Panc1 (cell line): Measurements from ENCODE around the gene MS4A10. TPM values are rescaled to one million over a fixed set of nuclear protein-coding genes. Genes with fewer than 3 reads are reported as not detected.

Experiments
- ATAC-seq: fragments of 200-7000 bp; cut with Tn5 transposase; 2 replicates; pipeline ENCODE4 v1.9.1; 2020; ENCODE audit warnings: mild to moderate bottlenecking, moderate library complexity
- BruUV-seq: library from RNA; stranded (reverse); fragments of 400-500 nt; replicated peaks from 2 replicates; lab custom pipeline; 2021; lab: Mats Ljungman, UMichigan
- CTCF ChIA-PET: fragments of 300-600 bp; sonication (Branson Sonifier 250); formaldehyde crosslinking; loops from one replicate; lab custom pipeline; 2022; ENCODE audit warnings: antibody characterized with exemption; lab: Charles Lee
- POLR2A ChIA-PET: fragments of 300-600 bp; sonication (Branson Sonifier 250); formaldehyde crosslinking; loops from one replicate; lab custom pipeline; 2022; ENCODE audit warnings: antibody characterized with exemption; lab: Charles Lee
- DNase-seq: peaks from one replicate; pipeline ENCODE4 v3.0.0-alpha.2; 2010; ENCODE audit warnings: low read depth, low spot score
- H3K27ac ChIP-seq: 2 replicates; pipeline ENCODE4 v1.5.1; 2011; ENCODE audit warnings: mild to moderate bottlenecking, low read length, inconsistent platforms
- H3K27me3 ChIP-seq: fragments of 200-500 bp; sonication (Bioruptor generic); 2 replicates; pipeline ENCODE4 v1.6.0; 2014; ENCODE audit warnings: low read length, inconsistent platforms; ENCODE audit not compliant: control insufficient read depth, insufficient read depth
- H3K36me3 ChIP-seq: fragments of 200-500 bp; sonication (Bioruptor generic); 2 replicates; pipeline ENCODE4 v1.5.1; 2014; ENCODE audit warnings: inconsistent platforms, mild to moderate bottlenecking, low read length, moderate library complexity; ENCODE audit not compliant: control insufficient read depth, insufficient read depth
- H3K4me1 ChIP-seq: 2 replicates; pipeline ENCODE4 v1.5.1; 2011; ENCODE audit warnings: inconsistent platforms, mild to moderate bottlenecking, low read length, moderate library complexity; ENCODE audit not compliant: control insufficient read depth, insufficient read depth
- H3K4me3 ChIP-seq, 2 experiments: 2 replicates each; pipeline ENCODE4 v1.5.1; 2011 to 2012; ENCODE audit warnings: low read depth in 2 of 2, low read length in 2 of 2, mild to moderate bottlenecking in 2 of 2, inconsistent platforms in 1 of 2, moderate library complexity in 1 of 2
- H3K9me3 ChIP-seq: fragments of 200-500 bp; sonication (Bioruptor generic); 2 replicates; pipeline ENCODE4 v1.5.1; 2014; ENCODE audit warnings: low read depth, mild to moderate bottlenecking, inconsistent platforms, low read length, moderate library complexity; ENCODE audit not compliant: control insufficient read depth, insufficient read depth
- CTCF ChIP-seq: fragments of 450-650 bp; IDR thresholded peaks from 2 replicates; pipeline ENCODE4 v1.5.1; 2017; ENCODE audit warnings: mild to moderate bottlenecking
- POLR2AphosphoS5 ChIP-seq: IDR thresholded peaks from 2 replicates; pipeline ENCODE4 v1.6.1; 2012; ENCODE audit warnings: mild to moderate bottlenecking, low read depth, low read length, moderate library complexity
- REST ChIP-seq, 2 experiments: IDR thresholded peaks; 2 replicates each; pipeline ENCODE4 v1.6.1; 2011 to 2012; ENCODE audit warnings: low read depth in 2 of 2, control low read depth in 1 of 2, low read length in 1 of 2, mild to moderate bottlenecking in 1 of 2, moderate library complexity in 1 of 2; ENCODE audit not compliant: insufficient read depth in 1 of 2
- SIN3A ChIP-seq: IDR thresholded peaks from 2 replicates; pipeline ENCODE4 v1.6.1; 2012; ENCODE audit warnings: low read depth, mild to moderate bottlenecking, low read length, moderate library complexity, borderline replicate concordance; ENCODE audit not compliant: insufficient read depth
- TCF7L2 ChIP-seq: IDR thresholded peaks from 2 replicates; pipeline ENCODE4 v1.6.1; 2011; ENCODE audit warnings: mild to moderate bottlenecking, low read depth, low read length, inconsistent platforms
- in situ Hi-C: cut with HindIII; loops from 2 replicates; pipeline ENCODE4 v1.10.0; 2016; ENCODE audit warnings: low sequenced_read_pairs, low pct_unique_long_range_greater_than_20kb
- intact Hi-C: fragments of 100-400 bp; cut with micrococcal nuclease; formaldehyde crosslinking; loops from one replicate; pipeline ENCODE4 v1.10.0; 2022; ENCODE audit not compliant: unreplicated experiment
- total RNA-seq: library from RNA; stranded (reverse); gene quantifications from one replicate; pipeline ENCODE4 v1.2.1, GENCODE V29; 2021; ENCODE audit not compliant: unreplicated experiment

The MS4A10 gene
- total RNA-seq, 1 experiment from 2014 or later = not detected

- Histone ChIP-seq H3K27ac (no peak overlapping the region), H3K4me3 (no peak overlapping the region), H3K4me1 (no peaks in the 10 kb centered on the region), H3K9me3 (no peaks in the 10 kb centered on the region), H3K27me3 (no peaks in the 10 kb centered on the region), H3K36me3 (no peaks in the 10 kb centered on the region)
- POLR2A ChIA-PET = no interaction called here
- no peak for TF ChIP-seq POLR2AphosphoS5
- no peak for TF ChIP-seq TCF7L2
- TF ChIP-seq SIN3A = no peak
- no peak for TF ChIP-seq REST (IDR thresholded peaks at IDR 0.05; ENCODE audit: insufficient read depth in 1 of 2, low read depth in 2 of 2, low read length in 1 of 2)
- no peak for TF ChIP-seq CTCF
- DNase-seq = no peak
- intact Hi-C loops = no loop called here
- in situ Hi-C loops = no loop called here
- ATAC-seq = no peak
- BruUV-seq = no TSS peak
- CTCF ChIA-PET = no interaction called here
Observed at GRCh38 chr11:60783911-60784310, 1.2 kb upstream of the MS4A10 start.

- Histone ChIP-seq H3K27me3 (no peaks in the 10 kb centered on the region), H3K27ac (no peak overlapping the region), H3K4me1 (no peaks in the 10 kb centered on the region), H3K4me3 (no peak overlapping the region), H3K9me3 (no peaks in the 10 kb centered on the region), H3K36me3 (no peaks in the 10 kb centered on the region)
- ATAC-seq (peak; percentile 59), DNase-seq (no peak)
- TF ChIP-seq CTCF (no peak), REST (IDR thresholded peaks at IDR 0.05; ENCODE audit: insufficient read depth in 1 of 2, low read depth in 2 of 2, low read length in 1 of 2) (no peak), POLR2AphosphoS5 (no peak), TCF7L2 (no peak), SIN3A (no peak)
- intact Hi-C loops (no loop called here), in situ Hi-C loops (no loop called here)
- POLR2A ChIA-PET = interaction anchor here (0.7 kb wide), 1 partner anchor 131 kb away, joined by 5 read pairs; no protein-coding TSS in a partner anchor
- CTCF ChIA-PET = no interaction called here
- no TSS peak for BruUV-seq
Observed at GRCh38 chr11:60785806-60786361, 751 bp downstream of the MS4A10 start.
